ENCODE data around the gene MRTFA. TPM values are rescaled to one million over a fixed set of nuclear protein-coding genes. Genes with fewer than 3 reads are reported as not detected.

MRTFA gene
- total RNA-seq, 1 donor from 2014 or later: 64.2 TPM

DNA sequence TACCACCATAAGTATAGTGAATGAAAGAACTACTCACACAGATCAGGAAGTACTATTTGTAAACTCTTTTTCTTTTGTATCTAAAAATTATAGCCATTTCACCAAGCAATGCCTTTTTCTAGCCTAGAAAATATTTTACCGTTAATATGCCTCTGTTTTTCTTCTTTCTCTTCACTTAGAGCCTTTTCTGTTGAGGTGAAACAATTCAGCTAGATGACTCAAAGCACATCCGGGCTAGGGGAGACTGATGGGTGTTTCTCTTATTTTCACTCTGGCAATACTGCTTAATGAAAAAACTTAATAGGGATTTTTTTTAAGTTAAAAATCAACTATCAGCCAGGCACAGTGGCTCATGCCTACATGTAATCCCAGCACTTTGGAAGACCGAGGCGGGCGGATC lies 172.8 kb downstream of the MRTFA start:
- DNase-seq (ENCODE audit: low spot score): no peak

- no peak for DNase-seq (ENCODE audit: low spot score)
Measured at GRCh38 chr22:40463017-40463631, 173.4 kb downstream of the MRTFA start.

- no peak for DNase-seq (ENCODE audit: low spot score)
Measured at GRCh38 chr22:40462195-40462984, 174.1 kb downstream of the MRTFA start.

DNA sequence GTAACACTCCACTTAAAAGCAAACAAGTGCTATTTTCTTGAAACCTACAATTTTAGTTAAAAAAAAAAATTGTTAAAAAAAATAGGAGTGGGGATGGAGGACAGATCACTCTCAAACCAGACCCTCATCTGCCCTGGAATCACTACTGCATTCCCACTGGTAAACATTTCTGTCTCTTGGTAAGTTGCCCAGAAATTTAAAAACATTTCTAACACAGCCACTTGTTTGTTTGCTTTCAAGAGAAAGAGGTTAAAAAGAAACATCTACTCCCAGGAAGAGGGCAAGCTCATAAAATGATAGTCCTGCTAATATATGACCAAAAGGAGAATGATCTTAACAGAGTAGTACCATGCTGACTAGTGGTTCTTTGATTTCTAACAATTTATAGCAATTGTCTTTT lies 182.8 kb downstream of the MRTFA start:
- no peak for DNase-seq (ENCODE audit: low spot score)

- no peak for DNase-seq (ENCODE audit: low spot score)
Measured at GRCh38 chr22:40452730-40453487, 183.6 kb downstream of the MRTFA start.

DNA sequence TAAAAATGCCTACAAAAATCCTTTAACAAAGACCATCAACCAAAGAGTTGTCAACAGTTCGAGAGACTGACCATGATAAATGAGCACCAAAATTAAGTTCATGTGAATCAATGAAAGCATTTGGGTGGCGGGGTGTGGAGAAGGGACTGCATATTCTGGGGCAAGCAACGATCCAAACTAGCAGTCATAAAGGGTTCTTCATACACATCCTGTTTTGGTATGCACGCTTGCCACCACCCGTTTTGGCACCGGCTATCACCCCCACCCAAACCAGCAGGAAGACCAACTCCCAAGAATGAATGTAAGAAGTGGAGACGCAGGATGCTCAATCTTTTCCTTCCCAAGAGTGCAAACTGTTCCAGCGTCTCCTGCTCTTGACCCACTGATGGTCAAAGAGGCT lies 185.3 kb downstream of the MRTFA start:
- no peak for DNase-seq (ENCODE audit: low spot score)

DNA sequence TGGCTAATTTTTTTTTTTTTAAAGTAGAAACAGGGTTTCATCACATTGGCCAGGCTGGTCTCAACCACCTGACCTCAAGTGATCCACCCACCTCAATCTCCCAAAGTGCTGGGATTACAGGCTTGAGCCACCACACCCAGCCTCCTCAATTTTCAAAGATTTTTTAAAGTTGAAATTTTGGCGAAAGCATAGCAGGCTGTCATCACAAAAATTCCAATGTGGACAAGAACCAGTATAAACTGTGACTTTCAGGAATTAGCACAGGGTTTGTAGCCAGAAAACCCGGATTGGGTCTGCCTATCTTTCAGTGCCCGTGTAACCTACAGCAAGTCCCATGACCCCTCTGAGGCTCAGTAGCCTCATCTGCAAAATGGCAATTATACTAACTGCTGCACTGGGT lies 185.9 kb downstream of the MRTFA start:
- DNase-seq (ENCODE audit: low spot score): no peak

DNA sequence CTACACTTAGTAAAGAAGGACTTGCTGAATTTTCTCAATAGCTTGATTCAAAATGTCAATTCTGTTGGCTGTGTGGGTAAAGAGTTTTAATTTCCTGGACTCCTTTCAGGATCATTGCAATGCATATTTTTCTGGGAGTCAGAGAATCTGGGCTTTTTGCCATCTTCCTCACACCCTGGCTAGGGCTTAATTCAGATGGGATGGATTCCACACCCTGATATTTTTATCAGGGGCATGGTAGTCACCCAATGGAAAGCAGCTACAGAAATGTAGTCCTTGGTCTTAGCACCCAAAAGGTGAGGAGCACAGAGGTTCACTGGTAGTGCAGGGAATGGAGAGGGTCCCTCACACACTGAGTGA lies 186.9 kb downstream of the MRTFA start:
- no peak for DNase-seq (ENCODE audit: low spot score)

- no peak for DNase-seq (ENCODE audit: low spot score)
Measured at GRCh38 chr22:40446203-40446602, 190.3 kb downstream of the MRTFA start.

DNA sequence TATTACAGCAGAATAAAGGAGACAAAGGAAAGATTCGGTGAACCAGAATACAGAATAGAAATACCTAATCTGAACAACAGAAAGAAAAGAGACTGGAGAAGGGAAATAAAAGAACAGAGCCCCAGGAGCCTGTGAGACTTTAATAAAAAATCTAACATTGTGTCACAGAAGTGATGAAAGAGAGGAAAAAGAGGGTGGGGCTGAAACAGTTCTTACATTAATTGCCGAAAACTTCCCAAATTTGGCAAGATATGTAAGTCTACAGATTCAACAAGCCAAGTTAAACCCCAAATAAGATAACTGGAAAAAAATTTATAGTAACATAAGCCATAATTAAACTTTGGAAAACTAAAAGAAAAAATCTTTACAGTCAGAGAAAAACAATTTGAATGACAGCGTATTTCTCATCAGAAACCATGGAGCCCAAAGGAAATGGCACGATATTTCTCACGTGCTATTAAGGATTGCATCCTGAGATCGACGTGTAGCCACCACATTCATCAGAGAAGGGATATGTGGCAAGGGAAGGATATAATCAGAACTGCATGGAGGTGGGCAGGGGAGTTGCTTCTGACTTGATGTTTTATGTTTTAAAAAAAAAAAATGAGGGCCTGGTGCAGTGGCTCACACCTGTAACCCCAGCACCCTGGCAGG lies 192.2 kb downstream of the MRTFA start:
- DNase-seq (ENCODE audit: low spot score): no peak

- no peak for DNase-seq (ENCODE audit: low spot score)
Measured at GRCh38 chr22:40443732-40444131, 192.8 kb downstream of the MRTFA start.

DNA sequence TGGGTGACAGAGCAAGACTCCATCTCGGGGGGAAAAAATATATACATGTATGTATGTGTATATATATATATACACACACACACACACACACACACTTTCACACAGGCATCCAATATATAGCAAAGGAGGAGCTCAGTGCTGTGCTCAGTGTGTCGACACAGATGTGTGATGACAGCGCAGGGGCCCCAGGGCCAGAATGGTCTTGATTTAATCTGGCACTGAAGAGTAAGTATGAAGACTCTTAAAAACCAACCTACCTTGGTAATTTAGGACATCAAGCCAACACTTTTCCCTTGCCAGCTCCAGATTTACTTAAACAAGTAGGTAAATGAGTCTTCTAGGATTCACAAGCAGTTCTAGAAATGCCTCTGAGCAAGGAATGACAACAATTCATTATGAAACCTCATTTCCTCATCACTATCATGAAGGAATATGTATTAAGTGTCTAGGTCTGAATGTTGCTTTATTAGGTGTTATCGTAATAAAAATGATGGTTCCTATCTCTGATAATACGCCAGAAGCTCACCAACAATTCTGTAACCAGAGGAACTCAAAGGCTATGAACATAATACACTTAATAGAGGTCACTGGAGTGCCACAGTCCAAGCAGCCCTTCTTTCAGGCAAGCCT lies 194.6 kb downstream of the MRTFA start:
- DNase-seq (ENCODE audit: low spot score): no peak

GRCh38 chr22:40436505-40437431 lies 199.8 kb downstream of the MRTFA start:
- DNase-seq (ENCODE audit: low spot score): no peak

DNA sequence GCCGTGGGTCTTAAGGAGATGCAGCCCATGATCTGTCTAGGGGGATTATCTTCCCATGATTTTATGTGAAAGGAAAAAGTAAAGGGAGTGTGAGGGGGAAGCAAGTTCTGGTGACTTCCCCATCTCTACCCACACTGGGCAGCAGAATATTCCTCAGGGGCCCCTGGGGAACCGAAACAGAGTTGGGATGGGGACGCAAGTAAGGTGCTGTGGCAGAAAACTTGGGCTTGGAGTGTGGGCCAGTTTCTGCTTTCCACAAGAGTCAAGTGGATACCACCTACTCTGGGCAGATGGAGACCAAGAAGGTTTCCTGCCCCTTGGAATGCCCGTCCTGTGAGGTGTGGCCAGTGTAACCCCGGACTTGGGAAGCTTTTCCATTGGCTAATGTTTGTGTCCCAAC lies 201.8 kb downstream of the MRTFA start:
- no peak for DNase-seq (ENCODE audit: low spot score)

DNA sequence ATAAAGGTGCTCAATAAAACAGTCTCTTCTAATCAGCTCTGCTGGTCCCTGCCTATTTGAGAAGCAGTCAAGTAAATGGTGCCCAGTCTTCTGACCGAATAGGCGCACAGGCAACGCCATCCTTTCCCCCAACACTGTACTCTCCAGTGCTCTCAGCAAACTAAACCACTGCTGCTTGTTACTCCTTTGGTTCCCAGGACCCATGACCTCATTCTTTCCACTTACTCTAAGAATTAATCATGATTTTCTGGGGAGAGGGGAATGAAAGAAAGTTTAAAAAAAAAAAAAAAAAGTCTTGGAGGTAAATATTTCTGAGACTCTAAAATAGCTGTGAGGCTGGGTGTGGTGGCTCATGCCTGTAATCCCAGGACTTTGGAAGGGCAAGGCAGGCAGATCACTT lies 202.4 kb downstream of the MRTFA start:
- DNase-seq (ENCODE audit: low spot score): no peak

GRCh38 chr22:40433416-40434090 lies 203.0 kb downstream of the MRTFA start:
- DNase-seq (ENCODE audit: low spot score): no peak

- no peak for DNase-seq (ENCODE audit: low spot score)
Measured at GRCh38 chr22:40432625-40433024, 203.9 kb downstream of the MRTFA start.

DNA sequence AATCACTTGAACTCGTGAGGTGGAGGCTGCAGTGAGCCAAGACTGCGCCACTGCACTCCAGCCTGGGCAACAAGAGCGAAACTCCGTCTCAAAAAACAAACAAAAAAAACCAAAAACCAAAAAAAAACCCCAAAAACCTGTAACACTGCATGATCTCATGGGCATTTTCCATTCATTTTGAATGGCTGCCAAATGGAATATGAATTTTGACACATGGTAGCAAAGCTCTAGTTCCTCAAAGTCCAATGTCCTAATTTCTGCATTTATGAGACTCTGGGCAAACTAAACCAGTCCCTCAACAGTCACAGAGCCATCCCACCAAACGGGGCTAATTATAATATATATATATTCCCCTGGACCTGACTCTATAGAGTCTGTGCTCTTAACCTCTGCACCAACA lies 204.4 kb downstream of the MRTFA start:
- DNase-seq (ENCODE audit: low spot score): no peak

DNA sequence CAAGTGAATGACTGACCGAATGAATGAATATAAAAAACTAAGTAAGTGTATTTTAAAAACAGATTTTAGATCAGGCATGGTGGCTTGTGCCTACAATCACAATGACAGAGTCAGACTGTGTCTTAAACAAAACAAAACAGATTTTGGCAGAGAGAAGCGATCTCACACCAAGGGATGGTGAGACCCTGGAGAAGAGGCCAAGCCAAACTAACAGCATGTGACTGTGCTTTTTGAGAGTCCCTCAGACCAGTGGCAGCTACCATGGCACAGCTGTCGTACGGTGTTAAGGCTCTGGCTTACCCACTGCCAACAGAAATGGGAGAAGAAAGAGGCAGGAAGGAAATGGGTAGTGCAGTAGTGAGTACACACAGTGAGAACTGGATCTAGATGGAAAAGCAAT lies 205.5 kb downstream of the MRTFA start:
- DNase-seq (ENCODE audit: low spot score): no peak

GRCh38 chr22:40429481-40429880 lies 207.0 kb downstream of the MRTFA start:
- DNase-seq (ENCODE audit: low spot score): no peak
